Raji (cell line): ENCODE measurements around the gene PIP5K1B.

Source experiments
- POLR2A ChIP-seq: IDR thresholded peaks from 2 replicates; pipeline ENCODE4 v1.6.1; 2011; ENCODE audit warnings: low read depth, low read length, control low read depth; ENCODE audit not compliant: insufficient read depth

The PIP5K1B gene

DNA sequence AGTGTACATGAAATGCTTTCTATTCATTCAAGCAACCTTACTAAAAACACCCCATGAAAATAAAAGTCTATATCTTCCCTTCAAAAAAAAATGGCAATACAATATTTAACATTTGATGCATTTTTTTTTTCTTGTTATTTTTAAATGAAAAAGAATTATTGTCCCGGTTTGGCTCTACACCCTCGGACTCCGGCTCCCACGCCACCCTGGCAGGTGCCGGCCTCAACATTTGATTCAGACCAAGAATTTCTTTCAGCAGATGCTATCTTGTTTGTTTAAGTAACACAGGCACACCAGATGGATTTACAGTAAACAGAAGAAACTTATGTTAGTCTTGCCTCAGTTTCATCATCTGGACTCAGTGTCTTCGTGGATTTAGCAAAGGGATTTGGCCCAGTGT lies 162.0 kb downstream of the PIP5K1B start:
- no peak for TF ChIP-seq POLR2A

DNA sequence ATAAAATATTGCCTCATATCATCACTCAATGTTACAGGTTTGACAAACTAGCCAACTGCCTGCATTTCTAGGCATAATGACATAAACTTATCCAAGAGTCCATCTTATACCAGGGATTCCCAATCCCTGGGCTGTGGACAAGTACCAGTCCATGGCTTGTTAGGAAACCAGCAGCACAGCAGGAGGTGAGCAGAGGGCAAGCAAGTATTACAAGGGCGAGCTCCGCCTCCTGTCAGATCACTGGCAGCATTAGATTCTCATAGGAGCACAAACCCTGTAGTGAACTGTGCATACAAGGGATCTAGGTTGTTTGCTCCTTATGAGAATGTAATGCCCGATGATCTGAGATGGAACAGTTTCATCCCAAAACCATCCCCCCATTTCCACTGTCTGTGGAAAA lies 164.0 kb downstream of the PIP5K1B start:
- no peak for TF ChIP-seq POLR2A

DNA sequence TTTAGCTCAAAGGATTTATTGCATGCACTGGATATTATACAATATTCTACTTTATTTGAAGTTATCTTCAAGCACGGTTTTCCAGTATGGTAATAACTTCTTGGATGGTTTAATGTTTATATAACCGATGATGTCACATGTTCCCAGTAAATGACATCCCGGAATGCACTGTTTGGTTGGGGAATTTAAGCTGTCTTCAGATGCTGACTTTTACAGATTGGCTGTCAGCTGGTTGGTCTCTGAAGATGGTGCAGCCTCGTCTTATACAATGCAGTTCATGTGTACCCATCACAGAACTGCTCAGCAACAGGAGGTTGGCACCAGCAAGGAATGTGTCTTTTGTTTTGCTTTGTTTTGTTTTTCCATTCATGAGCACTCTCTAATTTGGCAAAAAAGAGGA lies 165.0 kb downstream of the PIP5K1B start:
- no peak for TF ChIP-seq POLR2A

DNA sequence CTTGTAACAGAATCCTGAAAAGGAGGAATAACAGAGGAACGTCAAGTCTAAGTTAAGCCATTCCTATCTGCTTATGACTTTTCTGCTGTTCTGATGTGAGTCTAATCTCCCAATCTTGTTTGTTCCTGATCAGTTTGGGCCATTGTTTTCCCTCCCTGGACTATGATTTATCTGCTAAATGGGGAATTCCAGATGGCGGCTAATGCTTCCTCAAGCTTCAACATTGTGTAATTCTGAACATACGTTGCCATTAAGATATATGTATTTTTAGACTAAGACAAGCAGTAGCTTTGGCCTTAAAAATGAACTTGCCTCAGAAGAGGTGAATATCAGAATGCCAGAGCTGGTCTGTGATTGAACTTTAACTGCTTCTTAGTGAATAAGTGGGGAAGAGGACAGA lies 166.2 kb downstream of the PIP5K1B start:
- no peak for TF ChIP-seq POLR2A

DNA sequence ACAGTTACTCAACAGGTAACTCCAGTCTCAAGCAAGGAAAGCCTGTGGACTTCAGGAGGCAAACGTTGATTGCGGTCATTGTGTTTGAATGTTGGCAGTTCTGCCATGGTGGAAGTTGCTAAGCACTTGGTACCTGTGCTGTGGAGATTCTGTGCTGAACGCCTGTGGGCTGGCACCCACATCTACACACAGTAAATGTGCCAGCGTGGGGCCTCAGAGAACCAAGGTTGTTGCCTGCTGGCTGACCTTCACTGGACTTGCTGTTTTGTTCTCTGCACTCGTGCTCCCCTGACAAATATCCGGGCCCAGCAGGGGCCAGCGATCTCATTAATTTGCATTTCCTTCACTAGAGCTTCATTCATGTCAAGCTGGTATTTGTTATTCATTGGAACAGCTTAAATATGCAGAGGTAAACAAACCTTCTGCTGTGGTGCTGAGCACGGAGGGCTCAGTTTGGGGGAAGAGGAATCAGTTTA lies 167.0 kb downstream of the PIP5K1B start:
- no peak for TF ChIP-seq POLR2A

DNA sequence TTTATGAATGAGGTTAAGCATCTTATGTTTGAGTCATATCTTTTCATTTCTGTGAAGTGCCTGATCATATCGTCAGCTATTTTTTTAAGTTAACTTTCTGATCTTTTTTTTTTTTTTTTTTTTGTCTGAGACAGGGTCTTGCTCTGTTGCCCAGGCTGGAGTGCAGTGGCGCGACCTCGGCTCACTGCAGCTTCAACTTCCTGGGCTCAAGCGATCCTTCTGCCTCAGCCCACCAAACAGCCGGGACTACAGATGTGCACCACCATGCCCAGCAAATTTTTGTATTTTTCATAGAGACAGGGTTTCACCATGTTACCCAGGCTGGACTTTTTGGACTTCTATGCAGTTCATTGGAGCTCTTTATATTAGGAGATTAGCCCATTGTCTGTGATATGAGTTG lies 168.1 kb downstream of the PIP5K1B start:
- TF ChIP-seq POLR2A: no peak

DNA sequence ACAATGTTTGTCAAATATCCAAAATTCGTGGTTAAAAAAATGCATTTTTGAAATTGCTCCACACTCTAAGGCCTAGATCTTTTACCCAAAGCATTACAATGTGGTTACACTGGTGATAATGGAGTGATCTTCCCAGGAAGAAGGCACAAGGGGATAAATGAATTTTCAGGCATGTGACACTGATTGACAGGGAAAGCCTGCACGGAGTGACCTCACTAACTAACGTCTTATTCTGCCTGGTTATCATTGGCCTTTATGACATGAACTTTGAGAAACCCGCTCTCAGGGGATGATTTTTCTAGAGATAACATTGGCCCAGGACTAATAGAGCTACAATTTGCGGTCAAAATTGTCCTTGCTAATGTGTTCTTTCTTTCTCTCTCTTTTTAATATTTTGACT lies 171.2 kb downstream of the PIP5K1B start:
- TF ChIP-seq POLR2A: no peak

DNA sequence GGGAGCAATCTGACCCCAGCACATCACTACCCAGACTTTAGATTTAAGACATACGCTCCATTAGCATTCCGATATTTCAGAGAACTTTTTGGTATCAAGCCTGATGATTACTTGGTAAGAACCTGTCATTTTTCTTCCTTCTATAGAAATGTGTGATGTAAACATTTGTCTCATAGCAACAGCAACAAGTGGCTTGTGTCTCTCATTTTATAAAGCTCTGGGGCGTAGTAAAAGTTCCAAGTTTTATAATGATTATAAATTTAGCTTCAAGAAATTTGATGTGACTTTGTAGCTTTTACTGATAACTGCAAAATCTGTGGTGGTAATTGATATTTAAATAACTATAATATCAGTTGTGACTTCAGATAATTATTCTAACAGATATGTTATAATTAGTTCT lies 171.6 kb downstream of the PIP5K1B start:
- no peak for TF ChIP-seq POLR2A

DNA sequence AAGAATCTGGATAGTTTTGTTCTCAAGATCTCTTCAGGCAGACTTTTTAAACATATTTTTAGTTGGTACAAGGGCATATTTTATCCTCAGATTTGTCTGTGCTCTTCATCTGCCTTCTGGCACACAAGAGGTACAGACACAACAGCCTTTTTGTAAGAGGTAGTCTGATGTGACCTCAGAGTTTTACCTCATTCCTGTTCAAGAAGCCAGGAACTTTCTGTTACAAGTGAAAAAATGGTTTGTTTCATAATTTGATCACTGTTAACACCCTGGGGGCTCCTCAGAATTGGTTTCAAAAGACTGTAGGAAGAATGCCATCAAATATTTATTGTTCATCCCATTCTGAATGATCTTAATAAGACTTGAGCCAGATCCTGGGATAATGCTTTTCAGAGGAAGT lies 172.2 kb downstream of the PIP5K1B start:
- TF ChIP-seq POLR2A: no peak

DNA sequence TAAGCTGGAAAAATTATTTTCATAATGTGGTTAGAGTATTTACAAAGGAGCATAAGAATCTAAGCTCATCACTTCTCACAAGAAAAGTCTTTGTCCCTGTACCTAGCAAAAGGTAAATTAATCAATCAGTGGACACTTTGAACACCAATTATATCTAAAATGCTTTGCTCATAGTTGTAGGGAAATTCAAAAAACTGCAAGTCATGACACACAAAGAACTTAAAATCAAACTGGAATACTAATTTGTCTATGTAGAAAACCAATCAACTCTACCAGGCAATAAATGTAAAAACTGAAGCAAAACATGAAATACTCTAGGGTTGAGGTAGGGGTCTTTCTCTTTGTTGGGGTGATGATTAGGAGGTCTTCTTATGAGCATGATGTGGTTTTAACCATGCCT lies 173.4 kb downstream of the PIP5K1B start:
- TF ChIP-seq POLR2A: no peak

DNA sequence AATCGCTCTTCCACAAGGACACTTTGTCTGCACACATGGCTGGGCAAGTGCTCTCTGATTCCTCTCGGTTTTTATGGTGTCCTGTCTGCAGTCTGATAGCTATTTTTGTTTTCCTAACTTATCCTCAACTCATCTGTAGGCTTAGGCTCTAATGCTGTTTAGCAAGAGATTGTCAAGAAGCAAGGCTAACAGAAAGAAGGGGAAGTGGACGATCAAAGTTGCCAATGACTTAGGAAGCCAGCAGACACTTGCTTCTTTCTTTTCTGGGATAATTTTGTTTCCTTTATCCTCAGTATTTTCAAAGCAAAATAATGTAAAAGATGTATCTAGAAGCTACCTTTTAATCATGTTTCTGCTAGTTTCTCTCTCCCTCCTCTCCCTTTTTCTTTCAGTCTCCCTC lies 178.2 kb downstream of the PIP5K1B start:
- no peak for TF ChIP-seq POLR2A

DNA sequence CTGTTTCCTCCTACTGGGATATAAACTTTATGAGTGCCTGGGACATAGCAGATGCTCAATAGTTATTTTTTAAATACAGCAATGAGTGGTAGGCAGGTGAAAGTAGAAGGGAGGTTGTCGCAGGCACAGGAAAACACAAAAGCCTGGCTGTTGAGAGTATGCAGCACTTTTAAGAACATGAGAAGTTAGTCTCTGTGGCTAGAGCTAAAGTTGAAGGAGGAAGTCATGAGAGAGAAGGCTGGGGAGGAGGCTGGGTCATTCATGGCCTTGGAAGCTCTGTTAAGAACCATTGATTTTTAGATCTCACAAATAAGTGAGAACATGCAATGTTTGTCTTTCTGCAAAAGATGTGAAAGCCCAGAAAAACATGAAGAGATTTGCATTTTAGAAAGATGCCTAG lies 182.2 kb downstream of the PIP5K1B start:
- no peak for TF ChIP-seq POLR2A

DNA sequence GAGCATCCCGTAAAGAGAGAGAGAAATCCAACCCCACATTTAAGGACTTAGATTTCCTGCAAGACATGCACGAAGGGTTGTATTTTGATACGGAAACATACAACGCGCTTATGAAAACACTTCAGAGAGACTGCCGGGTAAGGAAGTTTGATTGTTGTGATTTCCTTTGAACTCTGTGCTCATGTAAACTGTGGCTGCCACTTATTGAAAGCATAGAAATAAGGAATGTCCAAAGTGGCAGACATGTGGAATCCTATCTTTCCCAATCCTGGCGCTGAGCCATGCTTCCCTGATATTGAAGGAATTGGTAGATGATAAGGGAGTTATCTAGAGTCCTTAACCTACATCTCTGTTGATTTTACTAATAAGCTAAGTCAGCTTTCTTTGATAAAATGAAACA lies 189.5 kb downstream of the PIP5K1B start:
- TF ChIP-seq POLR2A: no peak

DNA sequence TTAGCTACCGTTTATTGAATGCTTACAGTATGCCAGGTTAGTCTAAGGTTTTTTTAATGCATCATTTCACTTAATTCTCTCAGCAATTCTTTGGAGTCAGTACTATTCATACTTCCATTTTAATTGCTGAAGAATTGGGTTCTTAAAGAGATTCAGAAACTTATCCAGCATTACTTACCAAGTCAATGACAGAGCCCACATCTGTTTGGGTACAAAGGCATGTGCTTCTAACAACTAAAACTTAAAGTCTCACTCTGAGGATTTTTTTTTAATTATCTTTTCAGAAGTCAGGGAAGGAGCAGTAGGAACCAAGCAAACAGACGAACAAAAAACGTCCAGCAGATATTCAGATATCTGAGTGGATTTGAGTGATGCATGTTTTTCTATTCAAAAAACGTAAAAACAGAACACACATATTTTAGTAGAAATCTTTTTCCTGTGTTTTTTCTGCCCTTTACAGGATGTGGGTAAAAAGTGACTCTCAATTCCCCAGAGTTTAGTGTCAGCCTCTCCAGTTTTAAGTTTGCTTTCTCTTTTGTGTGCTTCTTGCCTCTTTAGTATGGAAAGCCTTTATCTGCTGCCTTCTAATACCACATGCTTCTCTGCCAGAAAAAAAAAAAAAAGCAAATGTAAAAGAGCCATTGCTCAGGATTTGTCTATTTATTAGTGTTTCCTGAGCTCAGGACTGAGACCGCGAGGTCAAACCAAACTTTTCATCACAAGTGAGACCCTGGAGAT lies 190.9 kb downstream of the PIP5K1B start:
- TF ChIP-seq POLR2A: no peak

DNA sequence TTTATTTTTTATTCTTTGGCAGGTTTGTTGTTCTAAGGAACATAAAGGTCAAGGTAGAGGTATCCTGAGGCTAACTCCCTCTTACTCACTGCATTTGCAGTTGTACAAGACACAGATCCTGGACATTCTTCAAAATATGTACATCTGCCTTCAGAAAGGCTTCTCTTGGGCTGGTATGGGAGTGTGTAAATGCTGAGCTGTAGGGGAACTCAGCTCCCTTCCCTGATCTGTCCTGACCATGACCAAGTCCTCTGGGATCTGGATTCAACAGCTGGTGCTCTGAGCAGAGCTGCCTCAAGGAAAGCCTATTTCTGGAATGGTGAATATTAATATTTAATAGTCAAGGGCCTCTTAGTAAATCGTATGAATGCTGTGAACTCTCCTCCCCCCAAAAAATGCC lies 191.4 kb downstream of the PIP5K1B start:
- TF ChIP-seq POLR2A: no peak

DNA sequence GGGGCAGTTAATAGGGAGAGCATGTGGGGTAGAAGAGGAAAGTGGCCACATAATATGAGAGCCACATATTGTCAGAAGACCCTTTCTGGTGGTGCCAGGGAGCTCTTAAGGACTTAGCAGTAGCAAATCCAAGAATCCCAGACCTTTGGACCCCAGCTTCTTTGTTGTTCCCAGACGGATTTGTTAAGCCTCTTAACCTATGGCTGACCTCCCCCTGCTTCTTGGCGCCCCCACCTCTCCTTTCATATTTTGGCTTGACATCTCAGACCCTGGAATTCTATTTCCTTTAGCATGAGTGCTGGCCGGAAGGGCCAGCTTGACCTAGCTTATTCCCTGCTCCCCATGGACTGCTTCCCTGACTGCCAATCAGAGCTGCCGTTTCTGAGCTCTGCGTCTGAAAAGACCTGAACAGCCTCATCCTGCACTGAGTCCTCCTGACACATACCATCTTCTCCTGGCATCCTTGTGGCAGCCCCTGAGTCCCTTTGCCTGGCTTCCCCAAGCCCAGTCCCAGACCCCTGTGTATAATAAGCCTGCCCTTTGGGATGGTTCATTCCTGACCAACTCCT lies 192.6 kb downstream of the PIP5K1B start:
- no peak for TF ChIP-seq POLR2A
